Right lobe of liver (tissue), 6 donors: ENCODE measurements around the gene DCAF11. TPM values are rescaled to one million over a fixed set of nuclear protein-coding genes. Genes with fewer than 3 reads are reported as not detected.
A peak's percentile ranks its signal among the peaks of the same experiment; 100 is the strongest.

Source experiments
- ATAC-seq, 4 donors: fragments of 200-7000 bp; cut with Tn5 transposase; one replicate each; pipeline ENCODE4 v1.9.1; 2020; ENCODE audit warnings: mild to moderate bottlenecking in 4 of 4, moderate library complexity in 4 of 4
- DNase-seq, 3 donors: peaks; one replicate each; pipeline ENCODE4 v3.0.0-alpha.2; 2020
- H3K27ac ChIP-seq, 3 donors: fragments of 200-600 bp; one replicate each; pipeline ENCODE4 v1.8.0; 2022
- H3K27me3 ChIP-seq, 2 donors: fragments of 200-600 bp; one replicate each; pipeline ENCODE4 v1.8.0; 2022
- H3K36me3 ChIP-seq, 4 donors: fragments of 200-600 bp; sonication (generic) in 1 of 4; one replicate each; pipeline versions ENCODE4 v1.5.1 to v1.8.0; 2017 to 2022; ENCODE audit warnings: control low read depth in 1 of 4
- H3K4me1 ChIP-seq, 4 donors: fragments of 200-600 bp; sonication (generic) in 1 of 4; one replicate each; pipeline versions ENCODE4 v1.5.1 to v1.8.0; 2017 to 2022; ENCODE audit warnings: control low read depth in 1 of 4
- H3K4me3 ChIP-seq, 3 donors: fragments of 200-600 bp; one replicate each; pipeline ENCODE4 v1.8.0; 2022
- H3K9me3 ChIP-seq, 4 donors: fragments of 200-600 bp; sonication (generic) in 1 of 4; one replicate each; pipeline versions ENCODE4 v1.5.1 to v1.8.0; 2017 to 2022; ENCODE audit warnings: control low read depth in 1 of 4
- POLR2A ChIP-seq: fragments of 450-650 bp; IDR thresholded peaks from one replicate; pipeline ENCODE4 v1.6.1; 2017; ENCODE audit warnings: antibody characterized with exemption, mild to moderate bottlenecking
- WGBS: methylation state at CpG from one replicate; pipeline ENCODE4 v1.1.6; 2018; ENCODE audit warnings: low coverage, low lambda C conversion rate; ENCODE audit not compliant: insufficient coverage; ENCODE audit errors: missing lambda C conversion rate; 5-methylcytosine and 5-hydroxymethylcytosine counted together
- intact Hi-C, 2 donors: fragments of 100-400 bp; cut with DNase I; formaldehyde crosslinking; loops; one replicate each; pipeline versions ENCODE4 v1.11.2 to v1.14.1; 2022
- total RNA-seq, 6 experiments: library from RNA; depleted of rRNA in 2 of 6; stranded (reverse); fragments of >200 nt in 2 of 6; fragmentation: NEBNext Ultra II Directional in 3 of 6; extraction: Animal tissue kit (Norgen Biotek cat#: 25700) in 3 of 6; gene quantifications; one replicate each; pipeline versions ENCODE4 v1.1.0 to v1.2.4, GENCODE V29; 2016 to 2023
- TF ChIP-seq, protein P1 (sequence below), 4 donors: fragments of 200-600 bp in 3 of 4; fragments of 450-650 bp in 1 of 4; IDR thresholded peaks; one replicate each; pipeline versions ENCODE4 v1.5.1 to v1.8.0; 2016 to 2022; ENCODE audit warnings: antibody characterized with exemption in 4 of 4, mild to moderate bottlenecking in 2 of 4
- donor health status: DM: no; HTN: yes; CAD: no.
- donor health status: DM: no; HTN: no; CAD: no.
- donor health status: DM: no; HTN: no; CAD: no.
- donor health status: DM: no; HTN: yes; CAD: no.
- donor health status: DM: no; HTN: yes; CAD: no.

DCAF11 gene
- total RNA-seq, 6 experiments from 2014 or later = 65.9 to 180 (median 103) TPM

DNA sequence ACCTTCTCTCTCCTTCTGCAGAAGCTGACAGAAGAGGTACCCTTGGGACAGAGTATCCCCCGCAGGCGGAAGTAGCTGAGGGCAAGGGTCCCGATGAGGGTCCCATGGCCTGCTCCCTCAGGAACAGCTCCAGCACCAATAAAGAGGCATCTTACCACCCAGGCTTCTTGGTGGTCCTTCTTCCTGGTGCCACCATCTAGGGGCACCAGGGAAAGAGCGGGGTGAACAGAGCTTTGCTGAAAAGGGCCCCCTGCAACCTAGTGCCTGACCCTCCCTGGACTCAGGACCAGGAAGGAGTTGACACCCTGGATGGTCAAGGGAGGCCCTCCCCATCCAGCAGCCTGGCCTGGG lies 45.9 kb downstream of the DCAF11 start:
- Histone ChIP-seq H3K36me3 (peaks cover 7 to 62% (median 31%) of the 10 kb centered on the region in 4 donors), H3K27me3 (no peaks in the 10 kb centered on the region), H3K4me3 (no peak overlapping the region), H3K9me3 (no peaks in the 10 kb centered on the region), H3K27ac (peak overlapping the region; percentile 56 to 98 (median 81)), H3K4me1 (peaks cover 0 to 35% (median 11%) of the 10 kb centered on the region in 4 donors)
- intact Hi-C loops = loop anchor here in 1 of 2 donors (10.0 kb wide), 1 partner anchor 96 kb away; no protein-coding TSS in a partner anchor
- 88% methylated on average over 3 of the region's 4 CpGs for WGBS
- ATAC-seq (no peak), DNase-seq (no peak)
- TF ChIP-seq, protein P1, sequence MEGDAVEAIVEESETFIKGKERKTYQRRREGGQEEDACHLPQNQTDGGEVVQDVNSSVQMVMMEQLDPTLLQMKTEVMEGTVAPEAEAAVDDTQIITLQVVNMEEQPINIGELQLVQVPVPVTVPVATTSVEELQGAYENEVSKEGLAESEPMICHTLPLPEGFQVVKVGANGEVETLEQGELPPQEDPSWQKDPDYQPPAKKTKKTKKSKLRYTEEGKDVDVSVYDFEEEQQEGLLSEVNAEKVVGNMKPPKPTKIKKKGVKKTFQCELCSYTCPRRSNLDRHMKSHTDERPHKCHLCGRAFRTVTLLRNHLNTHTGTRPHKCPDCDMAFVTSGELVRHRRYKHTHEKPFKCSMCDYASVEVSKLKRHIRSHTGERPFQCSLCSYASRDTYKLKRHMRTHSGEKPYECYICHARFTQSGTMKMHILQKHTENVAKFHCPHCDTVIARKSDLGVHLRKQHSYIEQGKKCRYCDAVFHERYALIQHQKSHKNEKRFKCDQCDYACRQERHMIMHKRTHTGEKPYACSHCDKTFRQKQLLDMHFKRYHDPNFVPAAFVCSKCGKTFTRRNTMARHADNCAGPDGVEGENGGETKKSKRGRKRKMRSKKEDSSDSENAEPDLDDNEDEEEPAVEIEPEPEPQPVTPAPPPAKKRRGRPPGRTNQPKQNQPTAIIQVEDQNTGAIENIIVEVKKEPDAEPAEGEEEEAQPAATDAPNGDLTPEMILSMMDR (IDR thresholded peaks at IDR 0.05) = no peak
- TF ChIP-seq POLR2A = no peak

GRCh38 chr14:24160850-24161804 lies 46.5 kb downstream of the DCAF11 start, which contains the start of gene IRF9:
Gene IRF9 (plus strand): TSS chr14:24161265. CDS start chr14:24162145, 880 bp downstream.
- H3K27me3 ChIP-seq = no peaks in the 10 kb centered on the region
- intact Hi-C loops = loop anchor here in 1 of 2 donors (10.0 kb wide), 1 partner anchor 96 kb away; no protein-coding TSS in a partner anchor
- peak within 1 kb of the TSS; percentile 81 to 98 (median 92) for H3K27ac ChIP-seq
- peaks cover 7 to 62% (median 34%) of the 10 kb centered on the region in 4 donors for H3K36me3 ChIP-seq
- peak; percentile 89 to 93 (median 92) for ATAC-seq
- peak within 1 kb of the TSS; percentile 68 to 92 (median 81) for H3K4me3 ChIP-seq
- peak; percentile 56 for TF ChIP-seq POLR2A
- TF ChIP-seq, protein P1 (IDR thresholded peaks at IDR 0.05) = peak; percentile 92 to 99 (median 95)
- H3K9me3 ChIP-seq = no peaks in the 10 kb centered on the region
- peak; percentile 95 to 97 (median 96) for DNase-seq
- peaks cover 0 to 35% (median 11%) of the 10 kb centered on the region in 4 donors for H3K4me1 ChIP-seq
- 1% methylated on average over 11 of the region's 12 CpGs for WGBS

DNA sequence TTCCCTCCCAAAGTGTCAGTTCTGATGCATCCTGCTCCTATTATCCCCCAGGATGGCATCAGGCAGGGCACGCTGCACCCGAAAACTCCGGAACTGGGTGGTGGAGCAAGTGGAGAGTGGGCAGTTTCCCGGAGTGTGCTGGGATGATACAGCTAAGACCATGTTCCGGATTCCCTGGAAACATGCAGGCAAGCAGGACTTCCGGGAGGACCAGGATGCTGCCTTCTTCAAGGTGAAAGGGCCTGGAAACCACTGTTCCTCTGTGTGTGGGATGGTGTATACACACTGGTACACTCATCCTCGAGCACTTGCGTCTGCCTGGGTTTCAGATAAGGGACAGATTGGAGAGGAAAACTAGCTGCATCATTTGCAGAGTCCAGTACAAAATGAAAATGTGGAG lies 47.5 kb downstream of the DCAF11 start:
- H3K36me3 ChIP-seq = peaks cover 7 to 61% (median 35%) of the 10 kb centered on the region in 4 donors
- ATAC-seq (no peak), DNase-seq (no peak)
- no peaks in the 10 kb centered on the region for H3K9me3 ChIP-seq
- H3K27ac ChIP-seq = peak overlapping the region; percentile 81 to 98 (median 92)
- TF ChIP-seq POLR2A = no peak
- TF ChIP-seq, protein P1 (IDR thresholded peaks at IDR 0.05) = no peak
- H3K27me3 ChIP-seq = no peaks in the 10 kb centered on the region
- WGBS = 30% methylated on average over 6 of the region's 8 CpGs
- H3K4me1 ChIP-seq = peaks cover 0 to 35% (median 11%) of the 10 kb centered on the region in 4 donors
- intact Hi-C loops = loop anchor here in 1 of 2 donors (10.0 kb wide), 1 partner anchor 97 kb away; no protein-coding TSS in a partner anchor
- peak overlapping the region; percentile 68 to 92 (median 81) for H3K4me3 ChIP-seq

GRCh38 chr14:24164518-24164991 lies 50.0 kb downstream of the DCAF11 start:
- Histone ChIP-seq H3K27me3 (no peaks in the 10 kb centered on the region), H3K27ac (no peak overlapping the region), H3K4me1 (peaks cover 0 to 32% (median 11%) of the 10 kb centered on the region in 4 donors), H3K4me3 (no peak overlapping the region), H3K9me3 (no peaks in the 10 kb centered on the region), H3K36me3 (peaks cover 7 to 48% (median 26%) of the 10 kb centered on the region in 4 donors)
- intact Hi-C loops = loop anchor here in 1 of 2 donors (10.0 kb wide), 1 partner anchor 100 kb away; no protein-coding TSS in a partner anchor
- no peak for TF ChIP-seq POLR2A
- TF ChIP-seq, protein P1 (IDR thresholded peaks at IDR 0.05) = no peak
- ATAC-seq (no peak), DNase-seq (peak in 1 of 3 donors; percentile 51)
- WGBS = no CpG with 5 or more reads among the region's 14 CpGs
